Heart right ventricle (tissue), 16 donors: ENCODE data around the gene FITM2. TPM values are rescaled to one million over a fixed set of nuclear protein-coding genes. Genes with fewer than 3 reads are reported as not detected.

Experiments used
- ATAC-seq, 8 donors: fragments of 200-7000 bp; cut with Tn5 transposase; one replicate each; pipeline ENCODE4 v1.9.1; 2020; ENCODE audit warnings: mild to moderate bottlenecking in 8 of 8, moderate library complexity in 8 of 8, moderate number of reproducible peaks in 1 of 8
- DNase-seq, 2 donors: peaks; one replicate each; pipeline ENCODE4 v3.0.0-alpha.2; 2020
- H3K27ac ChIP-seq, 10 donors: fragments of 200-600 bp; sonication (generic) in 2 of 10; one replicate each; pipeline versions ENCODE4 v1.5.0 to v1.8.0; 2020 to 2022; ENCODE audit warnings: mild to moderate bottlenecking in 3 of 10
- H3K27me3 ChIP-seq, 7 donors: fragments of 200-600 bp; one replicate each; pipeline ENCODE4 v1.8.0; 2021 to 2022; ENCODE audit warnings: mild to moderate bottlenecking in 2 of 7
- H3K36me3 ChIP-seq, 9 donors: fragments of 200-600 bp; sonication (generic) in 1 of 9; one replicate each; pipeline versions ENCODE4 v1.5.0 to v1.8.0; 2020 to 2022; ENCODE audit warnings: mild to moderate bottlenecking in 2 of 9
- H3K4me1 ChIP-seq, 9 donors: fragments of 200-600 bp; sonication (generic) in 1 of 9; one replicate each; pipeline versions ENCODE4 v1.5.0 to v1.8.0; 2020 to 2022; ENCODE audit warnings: mild to moderate bottlenecking in 4 of 9
- H3K4me3 ChIP-seq, 10 donors: fragments of 200-600 bp; sonication (generic) in 2 of 10; one replicate each; pipeline versions ENCODE4 v1.5.0 to v1.8.0; 2020 to 2022; ENCODE audit warnings: mild to moderate bottlenecking in 7 of 10, moderate library complexity in 2 of 10
- H3K9me3 ChIP-seq, 11 donors: fragments of 200-600 bp in 10 of 11; sonication (generic) in 2 of 11; one replicate each; pipeline versions ENCODE4 v1.5.0 to v1.8.0; 2013 to 2022; ENCODE audit warnings: mild to moderate bottlenecking in 2 of 11, control low read depth in 1 of 11, moderate library complexity in 1 of 11
- CTCF ChIP-seq, 9 donors: fragments of 200-600 bp; sonication (generic) in 2 of 9; IDR thresholded peaks; one replicate each; pipeline versions ENCODE4 v1.5.0 to v1.8.0; 2021 to 2022; ENCODE audit warnings: antibody characterized with exemption in 9 of 9, mild to moderate bottlenecking in 5 of 9, moderate library complexity in 1 of 9
- whole genome bisulfite sequencing, 2 donors: extraction: QIAGEN DNeasy Blood & Tissue Kit; methylation state at CpG; one replicate each; pipeline ENCODE4 v1.1.7; 2013; ENCODE audit warnings: inconsistent platforms in 1 of 2; 5-methylcytosine and 5-hydroxymethylcytosine counted together
- intact Hi-C, 10 donors: fragments of 100-400 bp; cut with DNase I; formaldehyde crosslinking; loops; one replicate each; pipeline versions ENCODE4 v1.11.1 to v1.14.2; 2022
- polyA plus RNA-seq, 2 donors: library from polyadenylated mRNA; stranded (reverse); fragments of 200-250 nt; gene quantifications; one replicate each; pipeline ENCODE4 v1.2.3, GENCODE V29; 2013
- total RNA-seq, 10 donors: library from RNA; stranded (reverse); fragmentation: NEBNext Ultra II Directional in 3 of 10; extraction: Animal tissue kit (Norgen Biotek cat#: 25700) in 3 of 10; gene quantifications; one replicate each; pipeline versions ENCODE4 v1.2.1 to v1.2.4, GENCODE V29; 2021 to 2023
- donor health status: Arrhythmogenic right ventricular cardiomyopathy.
- donor health status: ischemic (EF 13 %, LVEDD 7.1; RV severe dilation, severe dysfunction).
- donor health status: healthy with polysubstance abuse.
- donor health status: DM: no; HTN: yes; CAD: no.
- donor health status: DM: no; HTN: no; CAD: no.
- donor health status: ischemic (EF 25% LVEDD 6.9; RV normal size, moderate dysfunction).
- donor health status: ischemic (EF 25% LVEDD 5.7; RV mildly dilated, moderate dysfunction).
- donor health status: healthy.
- donor health status: DM: yes; HTN: yes; CAD: no.
- donor health status: Ischemic cardiomyopathy.
- donor health status: ischemic (EF 35%, LVEDD 5.7; RV mildly dilated, moderate dysfunction).
- donor health status: nonischemic (EF 11% LVEDD 7.7; RV severe dilation, severe dysfunction).
- donor health status: DM: yes; HTN: yes; CAD: no.
- donor health status: PGD.
- donor health status: ischemic (EF 29% LVEDD 5.4; RV normal size, mild dysfunction).
- donor health status: nonischemic (EF 23%, LVEDD 6.1; RV moderate dilation, normal function).

FITM2 gene
- total and polyA plus RNA-seq, 12 donors = 25.2 to 182 (median 135) TPM

GRCh38 chr20:44306927-44307326 is 4.1 kb downstream of the FITM2 start:
- H3K4me1 ChIP-seq = peaks cover 0 to 82% (median 35%) of the 10 kb centered on the region in 9 donors
- DNase-seq (no peak), ATAC-seq (peak in 1 of 8 donors; percentile 2)
- no peak overlapping the region for H3K4me3 ChIP-seq
- peaks cover 0 to 19% (median 4%) of the 10 kb centered on the region in 9 donors for H3K36me3 ChIP-seq
- peak overlapping the region in 8 of 10 donors; percentile 53 to 78 (median 66) for H3K27ac ChIP-seq
- 77 to 80% methylated on average over 9 of the region's 9 CpGs for WGBS, 2 donors
- H3K27me3 ChIP-seq = no peaks in the 10 kb centered on the region
- no peaks in the 10 kb centered on the region for H3K9me3 ChIP-seq
- TF ChIP-seq CTCF (IDR thresholded peaks at IDR 0.05) = no peak
- intact Hi-C loops = loop anchor here in 1 of 10 donors (10.0 kb wide), 1 partner anchor 192 kb away; no protein-coding TSS in a partner anchor

- no peak for TF ChIP-seq CTCF (IDR thresholded peaks at IDR 0.05)
- intact Hi-C loops = loop anchor here in 1 of 10 donors (10.0 kb wide), 1 partner anchor 190 kb away; no protein-coding TSS in a partner anchor
These were observed 6.6 kb downstream of the FITM2 start for GRCh38 chr20:44304383-44304782.

GRCh38 chr20:44302736-44303135 is 8.3 kb downstream of the FITM2 start:
- DNase-seq (no peak), ATAC-seq (no peak)
- 86 to 88% methylated on average over 8 of the region's 8 CpGs for WGBS, 2 donors
- no peak for TF ChIP-seq CTCF (IDR thresholded peaks at IDR 0.05)
- Histone ChIP-seq H3K9me3 (no peaks in the 10 kb centered on the region), H3K27ac (peak overlapping the region; percentile 2 to 63 (median 45)), H3K4me1 (peaks cover 0 to 68% (median 28%) of the 10 kb centered on the region in 9 donors), H3K27me3 (no peaks in the 10 kb centered on the region), H3K36me3 (peaks cover 0 to 19% (median 4%) of the 10 kb centered on the region in 9 donors), H3K4me3 (no peak overlapping the region)
- intact Hi-C loops = loop anchor here in 1 of 10 donors (10.0 kb wide), 1 partner anchor 188 kb away; no protein-coding TSS in a partner anchor

More at GRCh38 chr20:44304383-44304782, 6.6 kb downstream of the FITM2 start:
- DNase-seq (no peak), ATAC-seq (no peak)
- Histone ChIP-seq H3K9me3 (no peaks in the 10 kb centered on the region), H3K36me3 (peaks cover 0 to 19% (median 4%) of the 10 kb centered on the region in 9 donors), H3K4me3 (no peak overlapping the region), H3K27ac (peak overlapping the region in 9 of 10 donors; percentile 11 to 78 (median 61)), H3K4me1 (peaks cover 3 to 83% (median 35%) of the 10 kb centered on the region in 9 donors), H3K27me3 (no peaks in the 10 kb centered on the region)

GRCh38 chr20:44302026-44302669 is 8.9 kb downstream of the FITM2 start:
- peaks cover 0 to 18% (median 4%) of the 10 kb centered on the region in 9 donors for H3K36me3 ChIP-seq
- DNase-seq = no peak
- H3K4me1 ChIP-seq = peaks cover 0 to 65% (median 28%) of the 10 kb centered on the region in 9 donors
- ATAC-seq = peak in 6 of 8 donors; percentile 50 to 84 (median 64)
- H3K27me3 ChIP-seq = no peaks in the 10 kb centered on the region
- peak overlapping the region; percentile 2 to 63 (median 45) for H3K27ac ChIP-seq
- intact Hi-C loops = loop anchor here in 1 of 10 donors (10.0 kb wide), 1 partner anchor 187 kb away; no protein-coding TSS in a partner anchor
- WGBS, 2 donors = 29 to 52% methylated on average over 5 of the region's 5 CpGs
- TF ChIP-seq CTCF (IDR thresholded peaks at IDR 0.05) = no peak
- no peaks in the 10 kb centered on the region for H3K9me3 ChIP-seq
- no peak overlapping the region for H3K4me3 ChIP-seq
